Measurements from ENCODE around the gene HMGB3.
A peak's percentile ranks its signal among the peaks of the same experiment; 100 is the strongest.

Gene HMGB3

GRCh38 chrX:150982788-150983520, at the start of gene HMGB3:
Gene HMGB3 (plus strand): TSS chrX:150983335. CDS start chrX:150985600, 2,265 bp downstream.
- H3K36me3 ChIP-seq = no peaks in the 10 kb centered on the region
- intact Hi-C loops (cut with DNase I; ENCODE audit: low total_unique reads) = no loop called here

GRCh38 chrX:150933945-150934350, 49.2 kb upstream of the HMGB3 start:
- intact Hi-C loops (cut with DNase I; ENCODE audit: low total_unique reads) = no loop called here
- no peaks in the 10 kb centered on the region for H3K4me1 ChIP-seq
- no peak overlapping the region for H3K27ac ChIP-seq
- no peak for TF ChIP-seq CTCF (IDR thresholded peaks at IDR 0.05)
- H3K9me3 ChIP-seq = peaks cover 0 to 7% (median 0%) of the 10 kb centered on the region in 3 donors
- H3K27me3 ChIP-seq = no peaks in the 10 kb centered on the region
- H3K36me3 ChIP-seq = no peaks in the 10 kb centered on the region
- no peak overlapping the region for H3K4me3 ChIP-seq
- no peak for DNase-seq

More at GRCh38 chrX:150982788-150983520, at the start of gene HMGB3:
- Histone ChIP-seq H3K27ac (no peak within 1 kb of the TSS), H3K27me3 (no peaks in the 10 kb centered on the region), H3K4me3 (peak within 1 kb of the TSS; percentile 52 to 62), H3K4me1 (peaks cover 0 to 5% (median 0%) of the 10 kb centered on the region in 4 donors), H3K9me3 (peaks cover 0 to 1% (median 0%) of the 10 kb centered on the region in 3 donors)
- DNase-seq = peak; percentile 76 to 79
- no peak for TF ChIP-seq CTCF (IDR thresholded peaks at IDR 0.05)

- no peak for DNase-seq
Measured at GRCh38 chrX:150934453-150934852, 48.7 kb upstream of the HMGB3 start.

GRCh38 chrX:150935467-150935866, 47.7 kb upstream of the HMGB3 start:
- no peak for TF ChIP-seq CTCF (IDR thresholded peaks at IDR 0.05)
- Histone ChIP-seq H3K27ac (no peak overlapping the region), H3K4me3 (no peak overlapping the region), H3K9me3 (peaks cover 0 to 7% (median 0%) of the 10 kb centered on the region in 3 donors), H3K36me3 (no peaks in the 10 kb centered on the region), H3K4me1 (no peaks in the 10 kb centered on the region), H3K27me3 (no peaks in the 10 kb centered on the region)
- DNase-seq = no peak
- intact Hi-C loops (cut with DNase I; ENCODE audit: low total_unique reads) = no loop called here

More at GRCh38 chrX:150934453-150934852, 48.7 kb upstream of the HMGB3 start:
- no peak for TF ChIP-seq CTCF (IDR thresholded peaks at IDR 0.05)
- Histone ChIP-seq H3K4me1 (no peaks in the 10 kb centered on the region), H3K9me3 (peaks cover 0 to 7% (median 0%) of the 10 kb centered on the region in 3 donors), H3K27me3 (no peaks in the 10 kb centered on the region), H3K4me3 (no peak overlapping the region), H3K27ac (no peak overlapping the region), H3K36me3 (no peaks in the 10 kb centered on the region)
- intact Hi-C loops (cut with DNase I; ENCODE audit: low total_unique reads) = no loop called here

GRCh38 chrX:150936556-150936955, 46.6 kb upstream of the HMGB3 start:
- Histone ChIP-seq H3K27ac (no peak overlapping the region), H3K4me1 (no peaks in the 10 kb centered on the region), H3K27me3 (no peaks in the 10 kb centered on the region), H3K36me3 (no peaks in the 10 kb centered on the region), H3K9me3 (peaks cover 0 to 7% (median 0%) of the 10 kb centered on the region in 3 donors), H3K4me3 (no peak overlapping the region)
- no peak for TF ChIP-seq CTCF (IDR thresholded peaks at IDR 0.05)
- no peak for DNase-seq
- intact Hi-C loops (cut with DNase I; ENCODE audit: low total_unique reads) = no loop called here

All from tibial artery (tissue), 4 donors.